RCC 7860 (cell line): ENCODE measurements around the gene MCC.
A peak's percentile ranks its signal among the peaks of the same experiment; 100 is the strongest.

ENCODE experiments used
- DNase-seq: peaks from one replicate; pipeline ENCODE4 v3.0.0-alpha.2; 2015; ENCODE audit warnings: low spot score
- FAIRE-seq: peaks from 2 replicates; lab custom pipeline; 2012; peaks lifted over from hg19 to GRCh38; lab: Jason Lieb, UNC

The MCC gene

DNA sequence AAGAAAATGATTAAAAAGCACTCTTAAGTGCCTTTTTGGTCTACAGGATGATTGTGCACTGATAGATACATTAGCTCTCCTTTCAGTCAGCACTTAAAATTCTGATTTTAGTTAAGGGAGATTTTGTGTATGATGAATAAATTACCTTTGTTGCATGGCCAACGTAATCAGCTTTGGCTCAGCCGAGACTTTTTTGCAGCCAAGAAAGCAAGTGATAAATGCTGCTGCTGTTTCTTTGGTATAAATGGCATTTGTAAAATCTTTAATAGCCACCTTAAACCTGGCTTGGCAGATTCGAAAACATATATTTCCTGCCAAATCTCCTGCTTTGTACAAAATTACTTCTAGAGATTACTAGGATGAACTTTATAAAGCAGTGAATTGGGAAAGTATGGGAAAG is 364.0 kb downstream of the MCC start:
- DNase-seq (no peak), FAIRE-seq (no peak)

- FAIRE-seq = no peak
Observed at GRCh38 chr5:113123618-113124017, 364.6 kb downstream of the MCC start.

DNA sequence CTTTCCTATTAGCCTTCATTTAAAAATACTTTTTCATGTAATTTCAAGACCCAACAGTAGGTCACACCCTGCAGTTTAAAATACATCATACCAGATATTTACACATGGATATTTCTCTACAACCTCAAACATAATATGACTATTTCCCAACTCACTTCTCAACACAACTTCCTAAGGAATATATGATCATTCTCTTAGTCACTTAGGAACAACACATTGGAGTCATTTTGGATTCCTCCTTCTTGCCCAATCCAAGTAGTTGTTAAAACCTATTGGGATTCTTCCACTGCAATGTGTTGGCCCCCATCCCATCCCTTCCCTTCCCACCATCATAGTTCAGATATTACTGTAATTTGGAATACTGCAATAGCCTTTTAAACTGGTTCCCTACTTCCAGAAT is 366.2 kb downstream of the MCC start:
- DNase-seq (no peak), FAIRE-seq (no peak)

More at GRCh38 chr5:113123618-113124017, 364.6 kb downstream of the MCC start:
- no peak for DNase-seq

DNA sequence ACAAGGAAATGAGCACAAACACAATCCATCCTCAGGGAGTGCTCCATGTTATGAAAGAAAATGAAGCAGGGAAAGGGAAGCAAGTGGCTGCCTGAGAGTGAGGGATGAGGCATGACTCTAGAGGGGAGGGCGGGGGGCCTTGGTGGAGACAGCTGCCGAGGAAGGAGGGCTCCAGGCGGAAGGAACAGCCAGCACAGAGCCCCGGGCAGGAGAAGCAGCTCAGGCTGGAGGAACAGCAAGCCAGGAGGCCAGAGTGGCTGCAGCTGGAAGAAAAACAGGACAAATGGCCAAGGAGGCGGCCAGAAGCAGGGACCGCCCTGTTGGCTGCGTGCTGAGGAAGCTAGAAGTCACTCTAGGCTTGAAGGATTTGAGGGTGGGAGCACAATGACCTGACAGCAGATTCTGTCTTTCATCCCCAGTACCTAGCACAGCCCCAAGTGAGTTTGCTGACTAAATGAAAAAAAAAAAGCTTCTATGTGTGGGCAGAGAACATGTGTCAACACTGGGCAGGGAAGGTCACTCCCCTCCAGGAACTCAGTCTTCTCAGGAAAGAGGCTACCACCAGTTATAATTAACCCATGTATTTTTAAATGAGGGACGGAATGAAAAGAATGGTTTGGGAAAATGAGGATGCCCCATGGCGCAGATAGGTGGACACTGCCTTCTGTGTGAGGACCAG is 368.9 kb downstream of the MCC start:
- DNase-seq (no peak), FAIRE-seq (no peak)

DNA sequence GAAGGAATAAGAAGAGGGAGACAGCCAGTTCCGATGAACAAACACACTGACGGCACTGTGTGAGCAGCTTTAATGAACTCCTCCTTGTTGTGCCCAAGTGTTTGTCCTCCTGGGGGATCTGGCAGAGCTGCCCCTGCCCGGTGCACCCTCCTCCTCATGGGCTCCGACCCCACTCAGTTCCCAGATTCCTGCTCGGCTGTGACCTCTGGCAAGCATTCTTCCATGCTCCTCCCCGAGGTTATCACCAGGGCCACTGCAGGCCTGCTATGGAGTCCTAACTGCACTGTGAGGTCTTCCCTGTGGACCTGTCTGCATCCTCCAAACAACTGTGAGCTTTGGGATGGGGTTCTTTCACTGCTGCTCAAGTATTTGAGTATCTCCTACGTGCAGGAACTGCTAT is 369.5 kb downstream of the MCC start:
- no peak for FAIRE-seq

DNA sequence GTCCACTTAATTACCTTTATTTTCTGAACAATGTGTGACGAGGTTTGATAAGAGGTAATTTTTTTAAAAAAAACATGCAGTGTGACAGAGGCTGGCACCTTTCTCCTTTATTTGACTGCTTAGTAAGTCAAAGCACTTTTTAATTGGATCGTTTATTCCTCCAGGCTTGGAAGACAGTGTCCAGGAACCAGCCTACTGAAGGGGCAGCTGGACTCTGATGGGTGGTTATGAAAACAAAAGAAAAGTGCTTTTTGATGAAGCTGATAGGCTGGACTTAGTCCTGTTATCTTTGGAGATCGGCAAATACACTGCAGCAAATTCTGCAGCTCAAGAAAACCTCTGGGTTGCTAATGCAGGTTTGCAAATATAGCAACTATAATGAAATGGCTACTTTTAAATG is 370.0 kb downstream of the MCC start:
- FAIRE-seq (no peak), DNase-seq (no peak)

More for the DNA sequence above, 369.5 kb downstream of the MCC start:
- no peak for DNase-seq

GRCh38 chr5:113117543-113118115 is 370.6 kb downstream of the MCC start:
- FAIRE-seq = no peak
- DNase-seq = no peak

DNA sequence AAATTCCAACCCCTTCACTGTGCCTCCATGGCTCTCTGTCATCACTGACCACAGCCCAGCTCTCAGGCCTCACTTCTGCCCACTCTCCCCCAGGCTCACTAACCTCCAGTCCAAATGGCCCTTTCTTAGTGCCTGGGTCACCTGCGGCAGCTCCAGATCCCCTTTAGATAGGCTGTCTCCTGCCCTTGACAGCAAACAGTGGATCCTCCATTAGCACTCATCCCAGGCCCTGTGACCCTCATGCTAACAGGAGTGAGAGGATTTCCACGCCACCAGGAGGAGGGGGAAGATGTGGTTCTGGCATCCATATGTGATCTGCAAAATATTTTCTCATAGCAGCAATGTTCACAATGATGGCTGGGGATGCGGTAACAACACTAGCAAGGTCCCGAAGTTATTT is 372.3 kb downstream of the MCC start:
- FAIRE-seq = no peak
- DNase-seq = no peak

- no peak for FAIRE-seq
- DNase-seq = no peak
Observed at GRCh38 chr5:113115061-113115460, 373.2 kb downstream of the MCC start.

GRCh38 chr5:113114559-113114958 is 373.7 kb downstream of the MCC start:
- no peak for DNase-seq
- FAIRE-seq = no peak

GRCh38 chr5:113112435-113112834 is 375.8 kb downstream of the MCC start:
- FAIRE-seq (no peak), DNase-seq (no peak)

GRCh38 chr5:113110117-113110516 is 378.1 kb downstream of the MCC start:
- DNase-seq (no peak), FAIRE-seq (no peak)

DNA sequence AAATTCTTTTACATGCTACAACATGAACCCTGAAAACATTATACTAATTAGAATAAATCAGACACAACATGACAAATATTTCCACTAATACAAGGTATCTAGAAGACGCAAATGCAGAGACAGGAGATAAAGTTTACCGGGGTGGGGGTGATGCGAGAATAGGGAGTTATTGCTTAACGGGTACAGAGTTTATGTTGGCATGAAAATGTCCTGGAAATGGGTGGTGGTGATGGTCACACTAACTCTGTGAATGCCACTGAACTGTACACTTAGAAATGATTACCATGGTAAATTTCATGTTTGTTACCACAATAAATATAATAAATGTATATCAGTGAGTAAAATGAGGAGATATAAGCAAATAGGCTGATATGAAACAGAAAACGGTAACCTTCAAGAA is 378.9 kb downstream of the MCC start:
- no peak for FAIRE-seq
- no peak for DNase-seq

- FAIRE-seq = no peak
- DNase-seq = no peak
Observed at GRCh38 chr5:113108485-113108884, 379.8 kb downstream of the MCC start.

DNA sequence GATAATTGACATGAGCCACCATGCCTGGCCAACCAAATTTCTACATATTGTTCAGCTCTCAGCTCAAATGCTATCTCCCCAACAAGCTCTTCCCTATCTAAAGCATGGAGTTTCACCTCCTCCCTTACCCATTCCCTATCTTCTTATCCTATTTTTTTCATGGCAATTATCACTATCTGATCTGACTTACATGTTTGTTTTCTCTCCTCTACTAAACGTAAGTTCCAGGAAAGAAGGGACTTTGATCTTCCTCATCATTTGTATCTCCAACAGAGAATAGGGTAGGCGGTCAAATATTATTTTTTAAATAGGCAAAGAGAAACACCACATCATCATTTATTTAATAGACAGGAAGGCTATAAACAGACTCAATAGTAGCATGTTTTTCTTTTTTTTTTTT is 381.4 kb downstream of the MCC start:
- FAIRE-seq (no peak), DNase-seq (no peak)

DNA sequence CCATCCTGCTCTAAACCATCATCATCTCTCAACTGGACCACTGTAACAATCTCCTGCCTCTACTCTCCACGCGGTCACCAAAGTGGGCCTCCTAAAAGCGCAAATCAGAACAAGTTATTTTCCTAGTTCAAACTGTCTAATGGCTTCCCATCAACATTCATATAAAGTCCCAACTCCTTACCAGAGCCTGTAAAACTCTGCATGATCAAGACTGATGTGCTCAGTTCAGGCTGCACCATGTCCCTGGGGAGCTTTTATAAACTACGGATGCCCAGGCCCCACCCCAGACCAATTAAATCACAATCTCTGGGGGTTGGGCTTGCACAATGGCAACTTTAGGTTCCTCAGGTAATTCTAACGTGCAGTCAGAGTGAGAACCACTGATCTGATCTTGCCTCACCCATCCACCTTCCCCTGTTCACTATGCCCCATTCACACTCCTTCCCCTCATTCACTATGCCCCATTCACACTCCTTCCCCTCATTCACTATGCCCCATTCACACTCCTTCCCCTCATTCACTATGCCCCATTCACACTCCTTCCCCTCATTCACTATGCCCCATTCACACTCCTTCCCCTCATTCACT is 382.5 kb downstream of the MCC start:
- FAIRE-seq = no peak
- DNase-seq = no peak

DNA sequence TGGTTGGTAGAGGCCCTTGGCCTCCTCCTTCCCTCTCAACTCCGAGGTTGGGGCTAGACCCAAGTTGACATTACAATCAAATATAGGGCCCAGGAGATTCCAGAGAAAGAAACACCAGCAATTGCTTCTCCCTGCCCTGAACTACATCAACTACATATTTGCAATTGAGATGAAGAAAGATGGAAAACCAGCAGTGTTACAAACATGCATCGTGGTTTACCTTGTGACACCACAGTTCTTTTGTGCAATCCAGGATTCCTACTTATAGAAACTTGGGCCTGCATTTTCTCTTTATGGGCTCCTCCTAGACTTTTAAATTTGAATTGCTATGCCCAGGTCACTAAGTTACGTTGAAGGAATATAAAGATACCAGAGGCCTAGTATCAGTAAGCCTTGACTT is 384.9 kb downstream of the MCC start:
- DNase-seq (no peak), FAIRE-seq (no peak)

GRCh38 chr5:113102121-113102531 is 386.1 kb downstream of the MCC start:
- FAIRE-seq (no peak), DNase-seq (no peak)

DNA sequence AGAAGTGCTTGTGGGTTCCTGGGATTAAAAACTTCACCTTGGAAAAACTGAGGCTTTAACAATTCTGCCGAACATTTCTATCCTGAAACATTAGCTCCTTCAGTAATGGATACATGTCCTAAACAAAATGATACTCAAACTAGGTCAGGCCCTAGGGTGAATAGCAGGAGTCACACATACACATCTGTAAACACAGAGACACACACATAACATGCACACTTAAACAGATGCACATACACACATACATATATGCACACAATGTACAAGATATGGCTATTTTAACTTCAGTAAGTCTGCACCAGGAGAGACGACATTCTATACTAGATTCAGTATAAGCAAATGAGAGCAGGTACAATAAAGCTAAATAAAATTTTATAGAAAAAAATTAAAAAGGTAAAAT is 387.3 kb downstream of the MCC start:
- no peak for DNase-seq
- FAIRE-seq = no peak

DNA sequence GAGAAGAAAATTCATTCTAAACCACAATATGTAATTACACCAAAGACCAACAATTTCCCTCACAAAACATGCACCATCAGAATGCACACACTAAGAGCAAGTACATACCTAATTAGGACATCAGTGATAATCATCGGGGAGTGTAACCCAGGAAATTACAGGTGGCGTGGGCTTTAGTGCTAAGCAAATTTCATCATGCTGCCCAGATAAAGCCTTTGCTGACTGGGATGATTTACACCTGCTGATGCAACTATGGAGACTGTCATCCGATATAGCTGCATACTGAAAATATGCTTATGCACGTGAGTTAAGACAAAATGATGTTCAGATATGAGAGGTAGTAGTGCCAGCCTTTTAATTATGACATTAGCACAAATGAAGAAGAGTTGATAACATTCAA is 388.4 kb downstream of the MCC start:
- no peak for DNase-seq

GRCh38 chr5:113098378-113098777 is 389.9 kb downstream of the MCC start:
- FAIRE-seq = no peak
- no peak for DNase-seq

More for the DNA sequence above, 388.4 kb downstream of the MCC start:
- no peak for FAIRE-seq

DNA sequence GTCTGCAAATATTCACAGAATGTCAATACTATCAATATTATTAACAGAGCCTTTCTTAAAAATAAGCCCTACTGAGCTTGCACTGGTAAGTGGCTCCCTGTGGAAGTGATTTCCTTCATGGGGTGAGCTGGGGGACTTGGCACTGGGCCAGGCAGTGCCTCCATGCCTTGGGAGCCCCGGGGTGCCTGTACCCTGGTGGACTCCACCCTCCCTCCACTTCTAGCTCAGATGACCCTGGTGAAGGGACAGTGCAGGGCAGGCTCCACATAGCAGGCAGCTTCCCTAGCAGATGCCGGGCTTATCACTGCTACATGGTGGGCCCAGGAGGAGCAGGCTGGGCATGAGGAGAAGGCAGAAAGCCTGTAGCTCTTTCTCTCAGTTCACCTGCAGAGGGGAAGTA is 392.4 kb downstream of the MCC start:
- DNase-seq (no peak), FAIRE-seq (no peak)

GRCh38 chr5:113093558-113093957 is 394.7 kb downstream of the MCC start:
- FAIRE-seq = no peak
- DNase-seq = peak; percentile 24
